Measurements from ENCODE around the gene CATSPERE.
"Not testable (repeated sequence)": the region's sequence is repeated elsewhere in the genome, so short reads cannot be mapped to it uniquely, and the experiment has no call there.

DNA sequence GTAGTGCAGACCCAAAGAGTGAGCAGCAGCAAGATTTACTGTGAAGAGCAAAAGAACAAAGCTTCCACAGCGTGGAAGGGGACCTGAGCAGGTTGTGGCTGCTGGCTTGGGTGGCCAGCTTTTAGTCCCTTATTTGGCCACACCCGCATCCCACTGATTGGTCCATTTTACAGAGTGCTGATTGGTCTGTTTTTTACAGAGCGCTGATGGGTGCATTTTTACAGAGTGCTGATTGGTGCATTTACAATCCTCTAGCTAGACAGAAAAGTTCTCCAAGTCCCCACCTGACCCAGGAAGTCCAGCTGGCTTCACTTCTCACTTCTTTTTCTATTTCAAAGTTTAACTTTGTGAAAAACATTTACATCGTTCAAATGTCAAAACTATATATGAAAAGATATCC lies 221.0 kb downstream of the CATSPERE start:
- not testable (repeated sequence) for TF ChIP-seq ZNF207 (IDR thresholded peaks at IDR 0.05; ENCODE audit: borderline replicate concordance); BRCA1 (IDR thresholded peaks at IDR 0.05; ENCODE audit: low read depth, low read length); SPI1 (IDR thresholded peaks at IDR 0.05; ENCODE audit: borderline replicate concordance, insufficient read depth, low read depth, low read length); SP1 (IDR thresholded peaks at IDR 0.05; ENCODE audit: low read depth, low read length); CHD1 (IDR thresholded peaks at IDR 0.05; ENCODE audit: low read depth, low read length)
- TF ChIP-seq, protein P1, sequence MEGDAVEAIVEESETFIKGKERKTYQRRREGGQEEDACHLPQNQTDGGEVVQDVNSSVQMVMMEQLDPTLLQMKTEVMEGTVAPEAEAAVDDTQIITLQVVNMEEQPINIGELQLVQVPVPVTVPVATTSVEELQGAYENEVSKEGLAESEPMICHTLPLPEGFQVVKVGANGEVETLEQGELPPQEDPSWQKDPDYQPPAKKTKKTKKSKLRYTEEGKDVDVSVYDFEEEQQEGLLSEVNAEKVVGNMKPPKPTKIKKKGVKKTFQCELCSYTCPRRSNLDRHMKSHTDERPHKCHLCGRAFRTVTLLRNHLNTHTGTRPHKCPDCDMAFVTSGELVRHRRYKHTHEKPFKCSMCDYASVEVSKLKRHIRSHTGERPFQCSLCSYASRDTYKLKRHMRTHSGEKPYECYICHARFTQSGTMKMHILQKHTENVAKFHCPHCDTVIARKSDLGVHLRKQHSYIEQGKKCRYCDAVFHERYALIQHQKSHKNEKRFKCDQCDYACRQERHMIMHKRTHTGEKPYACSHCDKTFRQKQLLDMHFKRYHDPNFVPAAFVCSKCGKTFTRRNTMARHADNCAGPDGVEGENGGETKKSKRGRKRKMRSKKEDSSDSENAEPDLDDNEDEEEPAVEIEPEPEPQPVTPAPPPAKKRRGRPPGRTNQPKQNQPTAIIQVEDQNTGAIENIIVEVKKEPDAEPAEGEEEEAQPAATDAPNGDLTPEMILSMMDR (IDR thresholded peaks at IDR 0.05 in 2 of 3, conservative IDR thresholded peaks at IDR 0.05 in 1 of 3; ENCODE audit: control insufficient read depth in 2 of 3, extremely low read depth in 1 of 3, insufficient read depth in 1 of 3, low read depth in 3 of 3, low read length in 3 of 3) = not testable (repeated sequence)
- TF ChIP-seq, protein P2, sequence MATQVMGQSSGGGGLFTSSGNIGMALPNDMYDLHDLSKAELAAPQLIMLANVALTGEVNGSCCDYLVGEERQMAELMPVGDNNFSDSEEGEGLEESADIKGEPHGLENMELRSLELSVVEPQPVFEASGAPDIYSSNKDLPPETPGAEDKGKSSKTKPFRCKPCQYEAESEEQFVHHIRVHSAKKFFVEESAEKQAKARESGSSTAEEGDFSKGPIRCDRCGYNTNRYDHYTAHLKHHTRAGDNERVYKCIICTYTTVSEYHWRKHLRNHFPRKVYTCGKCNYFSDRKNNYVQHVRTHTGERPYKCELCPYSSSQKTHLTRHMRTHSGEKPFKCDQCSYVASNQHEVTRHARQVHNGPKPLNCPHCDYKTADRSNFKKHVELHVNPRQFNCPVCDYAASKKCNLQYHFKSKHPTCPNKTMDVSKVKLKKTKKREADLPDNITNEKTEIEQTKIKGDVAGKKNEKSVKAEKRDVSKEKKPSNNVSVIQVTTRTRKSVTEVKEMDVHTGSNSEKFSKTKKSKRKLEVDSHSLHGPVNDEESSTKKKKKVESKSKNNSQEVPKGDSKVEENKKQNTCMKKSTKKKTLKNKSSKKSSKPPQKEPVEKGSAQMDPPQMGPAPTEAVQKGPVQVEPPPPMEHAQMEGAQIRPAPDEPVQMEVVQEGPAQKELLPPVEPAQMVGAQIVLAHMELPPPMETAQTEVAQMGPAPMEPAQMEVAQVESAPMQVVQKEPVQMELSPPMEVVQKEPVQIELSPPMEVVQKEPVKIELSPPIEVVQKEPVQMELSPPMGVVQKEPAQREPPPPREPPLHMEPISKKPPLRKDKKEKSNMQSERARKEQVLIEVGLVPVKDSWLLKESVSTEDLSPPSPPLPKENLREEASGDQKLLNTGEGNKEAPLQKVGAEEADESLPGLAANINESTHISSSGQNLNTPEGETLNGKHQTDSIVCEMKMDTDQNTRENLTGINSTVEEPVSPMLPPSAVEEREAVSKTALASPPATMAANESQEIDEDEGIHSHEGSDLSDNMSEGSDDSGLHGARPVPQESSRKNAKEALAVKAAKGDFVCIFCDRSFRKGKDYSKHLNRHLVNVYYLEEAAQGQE (IDR thresholded peaks at IDR 0.05; ENCODE audit: low read depth, low read length) = not testable (repeated sequence)
- TF ChIP-seq, protein P3, sequence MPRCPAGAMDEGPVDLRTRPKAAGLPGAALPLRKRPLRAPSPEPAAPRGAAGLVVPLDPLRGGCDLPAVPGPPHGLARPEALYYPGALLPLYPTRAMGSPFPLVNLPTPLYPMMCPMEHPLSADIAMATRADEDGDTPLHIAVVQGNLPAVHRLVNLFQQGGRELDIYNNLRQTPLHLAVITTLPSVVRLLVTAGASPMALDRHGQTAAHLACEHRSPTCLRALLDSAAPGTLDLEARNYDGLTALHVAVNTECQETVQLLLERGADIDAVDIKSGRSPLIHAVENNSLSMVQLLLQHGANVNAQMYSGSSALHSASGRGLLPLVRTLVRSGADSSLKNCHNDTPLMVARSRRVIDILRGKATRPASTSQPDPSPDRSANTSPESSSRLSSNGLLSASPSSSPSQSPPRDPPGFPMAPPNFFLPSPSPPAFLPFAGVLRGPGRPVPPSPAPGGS (IDR thresholded peaks at IDR 0.05; ENCODE audit: borderline replicate concordance, insufficient read depth, low read depth, low read length, poor library complexity, severe bottlenecking) = not testable (repeated sequence)
- TF ChIP-seq, protein P4, sequence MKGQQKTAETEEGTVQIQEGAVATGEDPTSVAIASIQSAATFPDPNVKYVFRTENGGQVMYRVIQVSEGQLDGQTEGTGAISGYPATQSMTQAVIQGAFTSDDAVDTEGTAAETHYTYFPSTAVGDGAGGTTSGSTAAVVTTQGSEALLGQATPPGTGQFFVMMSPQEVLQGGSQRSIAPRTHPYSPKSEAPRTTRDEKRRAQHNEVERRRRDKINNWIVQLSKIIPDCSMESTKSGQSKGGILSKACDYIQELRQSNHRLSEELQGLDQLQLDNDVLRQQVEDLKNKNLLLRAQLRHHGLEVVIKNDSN (IDR thresholded peaks at IDR 0.05; ENCODE audit: borderline replicate concordance, extremely low read length, insufficient read depth, low read depth, low read length) = not testable (repeated sequence)

Data from GM12878 (cell line).